HEK293T (cell line): ENCODE results near the gene POLR1A.

ENCODE experiments used
- CTCF ChIA-PET: fragments of 350-600 bp; formaldehyde crosslinking; extraction: SDS; loops from one replicate; lab custom pipeline; 2021; ENCODE audit warnings: antibody characterized with exemption, inconsistent platforms; lab: Yijun Ruan, JAX
- POLR2A ChIA-PET: fragments of 350-600 bp; formaldehyde crosslinking; extraction: SDS; loops from one replicate; lab custom pipeline; 2020; ENCODE audit warnings: antibody characterized with exemption, inconsistent platforms; lab: Yijun Ruan, JAX
- DNase-seq: peaks from one replicate; pipeline ENCODE4 v3.0.0; 2012; ENCODE audit warnings: mixed read lengths; ENCODE audit errors: extremely low spot score
- ARNT ChIP-seq: fragments of 450-650 bp; IDR thresholded peaks from 2 replicates; pipeline ENCODE4 v1.6.1; 2017; ENCODE audit warnings: mild to moderate bottlenecking
- BHLHE40 ChIP-seq: fragments of 450-650 bp; IDR thresholded peaks from 2 replicates; pipeline ENCODE4 v1.6.1; 2016; ENCODE audit warnings: mild to moderate bottlenecking, moderate library complexity, borderline replicate concordance
- CTBP1 ChIP-seq: fragments of 450-650 bp; IDR thresholded peaks from 2 replicates; pipeline ENCODE4 v1.6.1; 2016; ENCODE audit warnings: borderline replicate concordance
- ELF4 ChIP-seq: fragments of 450-650 bp; IDR thresholded peaks from 2 replicates; pipeline ENCODE4 v1.6.1; 2017; ENCODE audit warnings: antibody characterized with exemption
- FOXA1 ChIP-seq: fragments of 450-650 bp; IDR thresholded peaks from 2 replicates; pipeline ENCODE4 v1.6.1; 2016; ENCODE audit warnings: mild to moderate bottlenecking
- FOXK2 ChIP-seq: fragments of 450-650 bp; IDR thresholded peaks from 2 replicates; pipeline ENCODE4 v1.6.1; 2016; ENCODE audit warnings: mild to moderate bottlenecking
- FOXM1 ChIP-seq: fragments of 450-650 bp; IDR thresholded peaks from 2 replicates; pipeline ENCODE4 v1.6.1; 2017; ENCODE audit warnings: mild to moderate bottlenecking, borderline replicate concordance
- HDGF ChIP-seq: fragments of 450-650 bp; IDR thresholded peaks from 2 replicates; pipeline ENCODE4 v1.6.1; 2017; ENCODE audit warnings: antibody characterized with exemption, borderline replicate concordance
- L3MBTL2 ChIP-seq: fragments of 450-650 bp; conservative IDR thresholded peaks from 2 replicates; pipeline ENCODE4 v1.6.1; 2016; ENCODE audit warnings: mild to moderate bottlenecking
- LEF1 ChIP-seq: fragments of 450-650 bp; IDR thresholded peaks from 2 replicates; pipeline ENCODE4 v1.6.1; 2017; ENCODE audit warnings: mild to moderate bottlenecking, borderline replicate concordance
- NFRKB ChIP-seq: fragments of 450-650 bp; IDR thresholded peaks from 2 replicates; pipeline ENCODE4 v1.6.1; 2016; ENCODE audit warnings: mild to moderate bottlenecking, moderate library complexity
- PKNOX1 ChIP-seq: fragments of 450-650 bp; IDR thresholded peaks from 2 replicates; pipeline ENCODE4 v1.6.1; 2016
- SP1 ChIP-seq: fragments of 450-650 bp; IDR thresholded peaks from 2 replicates; pipeline ENCODE4 v1.6.1; 2017
- SUZ12 ChIP-seq: fragments of 450-650 bp; IDR thresholded peaks from 2 replicates; pipeline ENCODE4 v1.6.1; 2016; ENCODE audit warnings: mild to moderate bottlenecking
- TARDBP ChIP-seq: fragments of 450-650 bp; IDR thresholded peaks from 2 replicates; pipeline ENCODE4 v1.6.1; 2016
- ZNF384 ChIP-seq: fragments of 450-650 bp; IDR thresholded peaks from 2 replicates; pipeline ENCODE4 v1.6.1; 2016

Gene POLR1A

GRCh38 chr2:86000131-86000937, 105.4 kb downstream of the POLR1A start:
- DNase-seq, result no peak
- ChIA-PET POLR2A (no interaction called here), CTCF (interaction anchor here (0.6 to 1.5 kb wide), 2 partner anchors 11 to 115 kb away, joined by 3 read pairs; no protein-coding TSS in a partner anchor)
- TF ChIP-seq SUZ12 (no peak), CTBP1 (no peak), TARDBP (no peak), NFRKB (no peak), ELF4 (no peak), SP1 (no peak), PKNOX1 (no peak), L3MBTL2 (no peak), BHLHE40 (no peak), LEF1 (no peak), FOXK2 (no peak), FOXA1 (no peak)

- ChIA-PET POLR2A (no interaction called here), CTCF (interaction anchor here (0.6 to 1.5 kb wide), 3 partner anchors 10 to 172 kb away, joined by 3 to 4 read pairs (median 3); no protein-coding TSS in a partner anchor)
- DNase-seq, result no peak
- TF ChIP-seq L3MBTL2, result no peak
- TF ChIP-seq FOXK2, result no peak
- no peak for TF ChIP-seq FOXA1
- no peak for TF ChIP-seq SP1
- no peak for TF ChIP-seq FOXM1
- TF ChIP-seq NFRKB, result no peak
- TF ChIP-seq HDGF, result no peak
These were observed 106.4 kb downstream of the POLR1A start for GRCh38 chr2:85999061-85999831.

GRCh38 chr2:85998071-85998991, 107.4 kb downstream of the POLR1A start:
- ChIA-PET POLR2A (no interaction called here), CTCF (interaction anchor here (1.2 kb wide), 1 partner anchor 171 kb away, joined by 4 read pairs; no protein-coding TSS in a partner anchor)
- TF ChIP-seq ZNF384, result no peak
- no peak for TF ChIP-seq BHLHE40
- no peak for TF ChIP-seq PKNOX1
- no peak for TF ChIP-seq FOXA1
- no peak for DNase-seq

- no peak for TF ChIP-seq HDGF
- no peak for TF ChIP-seq ZNF384
- TF ChIP-seq FOXM1, result no peak
- no peak for TF ChIP-seq SP1
- TF ChIP-seq FOXK2, result no peak
- no peak for TF ChIP-seq TARDBP
- TF ChIP-seq PKNOX1, result no peak
- TF ChIP-seq BHLHE40, result no peak
- no peak for TF ChIP-seq FOXA1
- TF ChIP-seq LEF1, result no peak
- TF ChIP-seq CTBP1, result no peak
- no peak for TF ChIP-seq SUZ12
- no peak for TF ChIP-seq NFRKB
- no peak for TF ChIP-seq ELF4
- no peak for TF ChIP-seq L3MBTL2
- no peak for TF ChIP-seq ARNT
- ChIA-PET CTCF (no interaction called here), POLR2A (no interaction called here)
- no peak for DNase-seq
These were observed 108.4 kb downstream of the POLR1A start for GRCh38 chr2:85997017-85997970.

GRCh38 chr2:85996591-85996990, 109.1 kb downstream of the POLR1A start:
- CTCF ChIA-PET, result no interaction called here
- POLR2A ChIA-PET, result no interaction called here
- no peak for DNase-seq
- TF ChIP-seq FOXM1 (no peak), FOXK2 (no peak), LEF1 (no peak), FOXA1 (no peak)
